ENCODE data around the gene TAF1C.

DNA sequence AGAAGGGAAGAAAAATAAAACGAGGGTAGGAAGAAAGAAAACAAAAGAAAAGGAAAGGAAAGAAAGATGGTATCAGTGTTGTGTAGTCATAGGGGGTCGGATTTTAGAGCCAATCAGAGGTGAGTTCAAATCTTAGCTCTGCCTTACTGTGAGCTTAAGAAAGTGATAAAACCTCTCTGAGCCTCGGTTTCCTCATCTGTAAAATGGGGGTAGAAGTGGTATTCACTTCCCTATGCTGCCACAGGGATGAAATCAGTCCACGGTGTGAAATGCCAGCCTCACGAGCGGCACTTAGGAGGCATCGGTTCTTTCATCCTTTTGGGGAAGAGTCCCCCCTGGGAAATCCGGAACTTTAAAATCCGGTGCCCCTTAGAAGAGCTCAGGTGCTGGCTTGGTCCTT, 46.9 kb upstream of the TAF1C start:
- TF ChIP-seq, protein P1, sequence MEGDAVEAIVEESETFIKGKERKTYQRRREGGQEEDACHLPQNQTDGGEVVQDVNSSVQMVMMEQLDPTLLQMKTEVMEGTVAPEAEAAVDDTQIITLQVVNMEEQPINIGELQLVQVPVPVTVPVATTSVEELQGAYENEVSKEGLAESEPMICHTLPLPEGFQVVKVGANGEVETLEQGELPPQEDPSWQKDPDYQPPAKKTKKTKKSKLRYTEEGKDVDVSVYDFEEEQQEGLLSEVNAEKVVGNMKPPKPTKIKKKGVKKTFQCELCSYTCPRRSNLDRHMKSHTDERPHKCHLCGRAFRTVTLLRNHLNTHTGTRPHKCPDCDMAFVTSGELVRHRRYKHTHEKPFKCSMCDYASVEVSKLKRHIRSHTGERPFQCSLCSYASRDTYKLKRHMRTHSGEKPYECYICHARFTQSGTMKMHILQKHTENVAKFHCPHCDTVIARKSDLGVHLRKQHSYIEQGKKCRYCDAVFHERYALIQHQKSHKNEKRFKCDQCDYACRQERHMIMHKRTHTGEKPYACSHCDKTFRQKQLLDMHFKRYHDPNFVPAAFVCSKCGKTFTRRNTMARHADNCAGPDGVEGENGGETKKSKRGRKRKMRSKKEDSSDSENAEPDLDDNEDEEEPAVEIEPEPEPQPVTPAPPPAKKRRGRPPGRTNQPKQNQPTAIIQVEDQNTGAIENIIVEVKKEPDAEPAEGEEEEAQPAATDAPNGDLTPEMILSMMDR (IDR thresholded peaks at IDR 0.05) = no peak
- TF ChIP-seq POLR2A (IDR thresholded peaks at IDR 0.05) = no peak

Data from esophagus squamous epithelium (tissue), 4 donors.